ENCODE results near the gene ANO1. TPM values are rescaled to one million over a fixed set of nuclear protein-coding genes. Genes with fewer than 3 reads are reported as not detected.
"Not testable (repeated sequence)": the region's sequence is repeated elsewhere in the genome, so short reads cannot be mapped to it uniquely, and the experiment has no call there.

Gene ANO1
- total RNA-seq, 1 experiment from 2014 or later, result 8.4 TPM

DNA sequence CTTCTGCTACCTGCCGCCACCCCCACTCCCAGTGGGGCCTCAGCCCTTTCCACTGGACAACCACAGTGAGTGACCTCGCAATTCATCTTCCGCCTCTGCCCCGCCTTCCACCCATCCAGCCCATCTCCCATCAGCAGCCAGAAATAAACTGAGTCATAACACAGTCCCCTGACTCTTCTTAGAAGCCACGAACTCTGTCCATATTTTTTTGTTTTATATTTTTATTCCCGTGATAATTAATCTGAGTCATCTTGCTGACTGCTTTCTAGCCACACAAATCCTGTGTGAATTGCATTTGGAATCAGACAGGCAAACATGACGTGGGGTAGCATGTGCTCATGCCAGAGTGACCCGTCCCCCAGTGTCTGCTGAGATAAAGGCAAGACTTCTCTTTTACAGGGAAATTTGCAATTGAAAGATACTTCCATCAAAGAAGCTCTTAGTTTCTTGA is 132.0 kb downstream of the ANO1 start:
- DNase-seq (ENCODE audit: low read depth), result peak; percentile 52

GRCh38 chr11:70210530-70210929 is 132.4 kb downstream of the ANO1 start:
- peak; percentile 32 for DNase-seq (ENCODE audit: low read depth)

GRCh38 chr11:70212227-70212811 is 134.2 kb downstream of the ANO1 start:
- DNase-seq (ENCODE audit: low read depth), result no peak

- not testable (repeated sequence) for DNase-seq (ENCODE audit: low read depth)
These were observed 139.3 kb downstream of the ANO1 start for GRCh38 chr11:70217388-70217787.

- not testable (repeated sequence) for DNase-seq (ENCODE audit: low read depth)
These were observed 140.0 kb downstream of the ANO1 start for GRCh38 chr11:70218076-70218475.

GRCh38 chr11:70220136-70220535 is 142.0 kb downstream of the ANO1 start:
- no peak for DNase-seq (ENCODE audit: low read depth)

DNA sequence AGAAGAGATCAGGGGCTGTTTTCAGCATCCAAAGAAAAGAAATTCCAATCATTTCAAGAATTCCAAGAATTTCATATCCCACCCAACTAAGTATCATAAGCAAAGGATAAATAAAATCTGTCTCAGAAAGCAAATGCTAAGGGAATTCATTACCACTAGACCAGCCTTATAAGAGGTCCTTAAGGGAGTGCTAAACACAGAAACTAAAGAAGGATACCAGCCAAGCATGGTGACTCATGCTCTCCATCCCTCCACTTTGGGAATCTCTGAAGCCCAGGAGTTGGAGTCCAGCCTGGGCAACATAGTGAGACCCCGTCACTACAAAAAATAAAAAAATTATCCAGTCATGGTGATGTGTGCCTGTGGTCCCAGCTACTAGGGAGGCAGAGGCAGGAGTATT is 142.8 kb downstream of the ANO1 start:
- DNase-seq (ENCODE audit: low read depth), result no peak

- no peak for DNase-seq (ENCODE audit: low read depth)
These were observed 147.6 kb downstream of the ANO1 start for GRCh38 chr11:70225681-70226177.

- no peak for DNase-seq (ENCODE audit: low read depth)
These were observed 148.1 kb downstream of the ANO1 start for GRCh38 chr11:70226183-70226582.

DNA sequence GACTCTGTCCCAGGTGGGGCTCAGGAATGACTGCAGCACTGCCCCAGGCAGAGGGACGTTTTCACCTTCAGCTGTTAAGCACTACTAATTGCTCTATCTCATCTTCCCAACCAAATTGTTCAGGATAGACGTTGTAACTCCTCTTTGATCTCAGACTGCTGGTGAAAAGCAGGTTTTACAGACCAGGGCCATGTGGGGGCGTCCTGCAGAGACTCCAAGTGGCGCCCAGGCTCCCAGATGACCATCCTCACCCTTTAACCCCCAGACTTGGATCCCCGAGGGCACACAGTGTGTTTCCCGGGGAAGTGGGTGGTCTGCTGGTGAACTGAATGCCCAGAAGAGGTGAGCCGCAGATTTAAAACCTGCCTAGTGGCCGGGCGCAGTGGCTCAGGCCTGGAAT is 148.8 kb downstream of the ANO1 start:
- no peak for DNase-seq (ENCODE audit: low read depth)

- DNase-seq (ENCODE audit: low read depth), result no peak
These were observed 151.6 kb downstream of the ANO1 start for GRCh38 chr11:70229737-70230136.

- no peak for DNase-seq (ENCODE audit: low read depth)
These were observed 152.2 kb downstream of the ANO1 start for GRCh38 chr11:70230151-70230839.

- DNase-seq (ENCODE audit: low read depth), result no peak
These were observed 153.0 kb downstream of the ANO1 start for GRCh38 chr11:70230840-70231710.

- DNase-seq (ENCODE audit: low read depth), result no peak
These were observed 154.9 kb downstream of the ANO1 start for GRCh38 chr11:70233034-70233433.

GRCh38 chr11:70233511-70233934 is 155.4 kb downstream of the ANO1 start:
- DNase-seq (ENCODE audit: low read depth), result peak; percentile 91

GRCh38 chr11:70233962-70234361 is 155.8 kb downstream of the ANO1 start:
- DNase-seq (ENCODE audit: low read depth), result no peak

Other genes with a start within 250 kb of the ANO1 start
- gene FADD, start 125.0 kb downstream of the ANO1 start, total RNA-seq (2014; rRNA removed; shearing (Covaris generic)), result 36.0 and 36.5 TPM in 2 replicates
- gene PPFIA1, start 192.4 kb downstream of the ANO1 start, total RNA-seq (2014; rRNA removed; shearing (Covaris generic)), result 17.3 and 23.8 TPM in 2 replicates

Data from RPMI7951 (cell line).